A673 (cell line): ENCODE data around the gene ABR. TPM values are rescaled to one million over a fixed set of nuclear protein-coding genes. Genes with fewer than 3 reads are reported as not detected.

Experiments
- BruUV-seq: library from RNA; stranded (reverse); fragments of 400-500 nt; replicated peaks from 2 replicates; lab custom pipeline; 2021; lab: Mats Ljungman, UMichigan
- CTCF ChIA-PET: fragments of 300-600 bp; sonication (Branson Sonifier 250); formaldehyde crosslinking; loops from one replicate; lab custom pipeline; 2022; ENCODE audit warnings: antibody characterized with exemption; lab: Charles Lee
- POLR2A ChIA-PET: fragments of 300-600 bp; sonication (Branson Sonifier 250); formaldehyde crosslinking; loops from one replicate; lab custom pipeline; 2022; ENCODE audit warnings: antibody characterized with exemption; ENCODE audit not compliant: low non-redundant PET; lab: Charles Lee
- DNase-seq: peaks from one replicate; pipeline ENCODE4 v3.0.0-alpha.2; 2015; ENCODE audit warnings: low spot score
- H3K27ac ChIP-seq: fragments of 200-600 bp; sonication (generic); 2 replicates; pipeline ENCODE4 v1.5.1; 2016; ENCODE audit warnings: mixed run types, low read depth, mild to moderate bottlenecking, mixed read lengths, antibody characterized with exemption, low read length; ENCODE audit not compliant: poor library complexity, severe bottlenecking
- H3K27me3 ChIP-seq: fragments of 200-600 bp; sonication (generic); replicated peaks from 2 replicates; pipeline ENCODE4 v1.6.1; 2017; ENCODE audit warnings: mixed run types, low read depth, mild to moderate bottlenecking, mixed read lengths, antibody characterized with exemption, low read length; ENCODE audit not compliant: insufficient read depth, poor library complexity
- H3K36me3 ChIP-seq: fragments of 200-600 bp; sonication (generic); 2 replicates; pipeline ENCODE4 v1.6.1; 2016; ENCODE audit warnings: mixed run types, mild to moderate bottlenecking, mixed read lengths, antibody characterized with exemption, low read length; ENCODE audit not compliant: insufficient read depth, poor library complexity, severe bottlenecking
- H3K4me1 ChIP-seq: fragments of 200-600 bp; sonication (generic); 2 replicates; pipeline ENCODE4 v1.6.1; 2017; ENCODE audit warnings: mixed run types, mild to moderate bottlenecking, mixed read lengths, antibody characterized with exemption, low read length; ENCODE audit not compliant: insufficient read depth, poor library complexity, severe bottlenecking
- H3K4me3 ChIP-seq: fragments of 200-600 bp; sonication (generic); 2 replicates; pipeline ENCODE4 v1.5.1; 2016; ENCODE audit warnings: low read depth, mixed run types, mild to moderate bottlenecking, mixed read lengths, low read length; ENCODE audit not compliant: poor library complexity, severe bottlenecking
- H3K9me3 ChIP-seq: fragments of 200-600 bp; sonication (generic); 2 replicates; pipeline ENCODE4 v1.6.1; 2016; ENCODE audit warnings: mixed run types, low read depth, mild to moderate bottlenecking, mixed read lengths, antibody characterized with exemption, low read length; ENCODE audit not compliant: poor library complexity, severe bottlenecking
- CTCF ChIP-seq: fragments of 300-800, 200-600 bp; sonication (generic); conservative IDR thresholded peaks from 2 replicates; pipeline ENCODE4 v1.5.1; 2017; ENCODE audit warnings: low read depth, mild to moderate bottlenecking, antibody characterized with exemption, low read length, moderate library complexity, mixed read lengths
- EZH2 ChIP-seq: fragments of 200-600 bp; sonication (generic); IDR thresholded peaks from 2 replicates; pipeline ENCODE4 v1.6.1; 2017; ENCODE audit warnings: borderline replicate concordance, low read depth, mild to moderate bottlenecking, mixed read lengths, antibody characterized with exemption, low read length; ENCODE audit not compliant: poor library complexity, severe bottlenecking
- intact Hi-C: fragments of 100-400 bp; cut with micrococcal nuclease; formaldehyde crosslinking; loops from one replicate; pipeline ENCODE4 v1.10.0; 2022; ENCODE audit not compliant: unreplicated experiment
- total RNA-seq: library from RNA; stranded (reverse); gene quantifications from 2 replicates; pipeline ENCODE4 v1.2.3, GENCODE V29; 2021

The ABR gene
- total RNA-seq, 1 experiment from 2014 or later: 47.6 TPM

- intact Hi-C loops: no loop called here
- TF ChIP-seq CTCF (no peak), EZH2 (no peak)
- BruUV-seq: no TSS peak
- Histone ChIP-seq H3K4me1 (peaks cover 3% of the 10 kb centered on the region), H3K4me3 (no peak overlapping the region), H3K36me3 (no peaks in the 10 kb centered on the region), H3K27me3 (no peaks in the 10 kb centered on the region), H3K27ac (peak overlapping the region; percentile 5), H3K9me3 (no peaks in the 10 kb centered on the region)
- no peak for DNase-seq
- ChIA-PET POLR2A (no interaction called here), CTCF (no interaction called here)
These were observed 54.6 kb downstream of the ABR start for GRCh38 chr17:1124896-1125787.

GRCh38 chr17:1123921-1124715, 55.7 kb downstream of the ABR start:
- Histone ChIP-seq H3K4me3 (no peak overlapping the region), H3K4me1 (peaks cover 3% of the 10 kb centered on the region), H3K27ac (no peak overlapping the region), H3K36me3 (no peaks in the 10 kb centered on the region), H3K9me3 (no peaks in the 10 kb centered on the region), H3K27me3 (no peaks in the 10 kb centered on the region)
- intact Hi-C loops: loop anchor here (1.0 kb wide), 1 partner anchor 63 kb away; no protein-coding TSS in a partner anchor
- ChIA-PET CTCF (no interaction called here), POLR2A (no interaction called here)
- no peak for DNase-seq
- no TSS peak for BruUV-seq
- no peak for TF ChIP-seq EZH2
- no peak for TF ChIP-seq CTCF

GRCh38 chr17:1123393-1123831, 56.4 kb downstream of the ABR start:
- TF ChIP-seq EZH2: no peak
- no peak for TF ChIP-seq CTCF
- BruUV-seq: no TSS peak
- Histone ChIP-seq H3K27ac (no peak overlapping the region), H3K9me3 (no peaks in the 10 kb centered on the region), H3K36me3 (no peaks in the 10 kb centered on the region), H3K27me3 (no peaks in the 10 kb centered on the region), H3K4me3 (no peak overlapping the region), H3K4me1 (peaks cover 3% of the 10 kb centered on the region)
- no peak for DNase-seq
- POLR2A ChIA-PET: no interaction called here
- intact Hi-C loops: loop anchor here (1.0 kb wide), 1 partner anchor 64 kb away; no protein-coding TSS in a partner anchor
- CTCF ChIA-PET: interaction anchor here (0.9 to 1.6 kb wide), 5 partner anchors 19 to 65 kb away, joined by 3 to 14 read pairs (median 7); no protein-coding TSS in a partner anchor
